Epithelial cell of proximal tubule (primary cell): ENCODE measurements around the gene GPR15LG. TPM values are rescaled to one million over a fixed set of nuclear protein-coding genes. Genes with fewer than 3 reads are reported as not detected.

Experiments
- DNase-seq: peaks from one replicate; pipeline ENCODE4 v3.0.0-alpha.2; 2011; ENCODE audit warnings: low read depth
- H3K4me3 ChIP-seq: 2 replicates; pipeline ENCODE4 v1.5.1; 2011; ENCODE audit warnings: low read depth, mild to moderate bottlenecking, low read length
- CTCF ChIP-seq: conservative IDR thresholded peaks from 2 replicates; pipeline ENCODE4 v1.5.1; 2012; ENCODE audit warnings: low read depth, mild to moderate bottlenecking, low read length
- total RNA-seq: library from RNA; depleted of rRNA; stranded (reverse); fragments of >200 nt; gene quantifications from 2 replicates; pipeline ENCODE4 v1.2.3, GENCODE V29; 2015

GPR15LG gene
- total RNA-seq, 1 donor from 2014 or later = not detected

- peak; percentile 35 for TF ChIP-seq CTCF
- DNase-seq = no peak
- no peak overlapping the region for H3K4me3 ChIP-seq
Measured at GRCh38 chr10:84201244-84201606, 27.6 kb downstream of the GPR15LG start.

GRCh38 chr10:84201682-84202081, 28.1 kb downstream of the GPR15LG start:
- no peak overlapping the region for H3K4me3 ChIP-seq
- TF ChIP-seq CTCF = no peak
- no peak for DNase-seq

- no peak for TF ChIP-seq CTCF
- no peak for DNase-seq
- no peak overlapping the region for H3K4me3 ChIP-seq
Measured at GRCh38 chr10:84202349-84202748, 28.7 kb downstream of the GPR15LG start.

GRCh38 chr10:84204122-84204521, 30.5 kb downstream of the GPR15LG start:
- no peak for DNase-seq
- peak; percentile 88 for TF ChIP-seq CTCF
- H3K4me3 ChIP-seq = no peak overlapping the region

- no peak overlapping the region for H3K4me3 ChIP-seq
- TF ChIP-seq CTCF = no peak
Measured at GRCh38 chr10:84204610-84205009, 31.0 kb downstream of the GPR15LG start.

GRCh38 chr10:84205049-84205852, 31.6 kb downstream of the GPR15LG start:
- no peak overlapping the region for H3K4me3 ChIP-seq
- TF ChIP-seq CTCF = peak; percentile 99
- DNase-seq = peak; percentile 10

More at GRCh38 chr10:84204610-84205009, 31.0 kb downstream of the GPR15LG start:
- no peak for DNase-seq
